Measurements from ENCODE around the gene EFS.

DNA sequence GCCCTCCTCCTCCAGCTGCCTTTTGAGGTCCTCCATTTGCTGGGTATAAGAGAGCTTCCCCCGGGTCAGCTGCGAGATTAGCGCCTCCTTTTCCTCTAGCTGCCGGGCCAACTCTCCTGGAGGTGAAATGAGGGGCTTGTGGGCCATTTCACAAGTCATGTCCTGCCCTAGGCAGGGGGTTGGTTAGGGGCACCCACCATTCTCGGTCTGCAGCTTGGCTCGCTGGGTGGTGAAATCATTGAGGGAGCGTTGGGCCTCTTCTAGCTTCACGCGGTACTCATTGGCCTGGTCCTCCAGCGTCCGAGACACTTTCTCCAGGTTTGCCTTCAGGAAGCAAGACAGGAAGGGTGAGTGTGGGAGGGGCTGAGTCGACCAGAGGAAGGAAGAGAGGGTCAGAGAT lies 24.4 kb upstream of the EFS start:
- TF ChIP-seq, protein P1, sequence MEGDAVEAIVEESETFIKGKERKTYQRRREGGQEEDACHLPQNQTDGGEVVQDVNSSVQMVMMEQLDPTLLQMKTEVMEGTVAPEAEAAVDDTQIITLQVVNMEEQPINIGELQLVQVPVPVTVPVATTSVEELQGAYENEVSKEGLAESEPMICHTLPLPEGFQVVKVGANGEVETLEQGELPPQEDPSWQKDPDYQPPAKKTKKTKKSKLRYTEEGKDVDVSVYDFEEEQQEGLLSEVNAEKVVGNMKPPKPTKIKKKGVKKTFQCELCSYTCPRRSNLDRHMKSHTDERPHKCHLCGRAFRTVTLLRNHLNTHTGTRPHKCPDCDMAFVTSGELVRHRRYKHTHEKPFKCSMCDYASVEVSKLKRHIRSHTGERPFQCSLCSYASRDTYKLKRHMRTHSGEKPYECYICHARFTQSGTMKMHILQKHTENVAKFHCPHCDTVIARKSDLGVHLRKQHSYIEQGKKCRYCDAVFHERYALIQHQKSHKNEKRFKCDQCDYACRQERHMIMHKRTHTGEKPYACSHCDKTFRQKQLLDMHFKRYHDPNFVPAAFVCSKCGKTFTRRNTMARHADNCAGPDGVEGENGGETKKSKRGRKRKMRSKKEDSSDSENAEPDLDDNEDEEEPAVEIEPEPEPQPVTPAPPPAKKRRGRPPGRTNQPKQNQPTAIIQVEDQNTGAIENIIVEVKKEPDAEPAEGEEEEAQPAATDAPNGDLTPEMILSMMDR (IDR thresholded peaks at IDR 0.05), result no peak
- TF ChIP-seq POLR2A (IDR thresholded peaks at IDR 0.05; ENCODE audit: low read depth) (no peak), POLR2AphosphoS5 (IDR thresholded peaks at IDR 0.05) (no peak), EP300 (IDR thresholded peaks at IDR 0.05) (no peak)
